GM18873 (cell line): Measurements from ENCODE around the gene AKT3.

ENCODE experiments used
- ATAC-seq: cut with Tn5 transposase; IDR thresholded peaks from one replicate; pipeline ENCODE4 v1.9.1; 2021; ENCODE audit warnings: mild to moderate bottlenecking, moderate library complexity, moderate number of reproducible peaks; ENCODE audit not compliant: unreplicated experiment, low FRiP score

The AKT3 gene

DNA sequence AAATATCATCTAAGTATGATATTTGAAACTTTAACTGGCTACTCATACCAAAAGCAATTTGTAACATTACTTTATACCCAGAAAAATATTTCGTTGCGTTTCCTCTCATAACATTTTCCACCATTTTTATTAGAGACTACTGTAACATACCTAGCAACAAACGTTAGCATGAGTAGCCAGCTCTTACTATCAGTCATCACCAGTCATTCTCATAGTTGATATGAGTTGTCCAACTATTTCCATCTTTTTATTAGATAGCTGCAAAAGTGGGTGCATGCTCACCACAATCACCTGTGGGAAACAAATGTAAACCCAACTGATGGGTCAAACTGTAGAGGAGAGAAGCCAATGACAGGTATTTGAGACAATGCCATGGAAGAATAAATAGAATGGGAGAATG is 114.6 kb downstream of the AKT3 start:
- no peak for ATAC-seq

DNA sequence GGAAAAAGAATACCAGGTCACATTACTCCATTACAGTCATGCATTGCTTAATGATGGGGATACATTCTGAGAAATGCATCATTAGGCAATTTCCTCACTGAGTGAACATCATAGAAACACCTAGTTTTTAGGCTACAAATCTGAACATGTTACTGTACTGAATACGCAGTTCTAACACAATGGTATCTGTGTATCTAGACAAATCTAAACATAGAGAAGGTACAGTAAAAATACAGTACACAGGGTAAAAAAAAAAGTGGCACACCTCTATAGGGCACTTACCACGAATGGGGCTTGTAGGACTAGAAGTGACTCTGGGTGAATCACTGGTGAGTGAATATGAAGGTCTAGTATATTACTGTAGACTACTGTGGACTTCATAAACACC is 115.7 kb downstream of the AKT3 start:
- ATAC-seq = no peak

DNA sequence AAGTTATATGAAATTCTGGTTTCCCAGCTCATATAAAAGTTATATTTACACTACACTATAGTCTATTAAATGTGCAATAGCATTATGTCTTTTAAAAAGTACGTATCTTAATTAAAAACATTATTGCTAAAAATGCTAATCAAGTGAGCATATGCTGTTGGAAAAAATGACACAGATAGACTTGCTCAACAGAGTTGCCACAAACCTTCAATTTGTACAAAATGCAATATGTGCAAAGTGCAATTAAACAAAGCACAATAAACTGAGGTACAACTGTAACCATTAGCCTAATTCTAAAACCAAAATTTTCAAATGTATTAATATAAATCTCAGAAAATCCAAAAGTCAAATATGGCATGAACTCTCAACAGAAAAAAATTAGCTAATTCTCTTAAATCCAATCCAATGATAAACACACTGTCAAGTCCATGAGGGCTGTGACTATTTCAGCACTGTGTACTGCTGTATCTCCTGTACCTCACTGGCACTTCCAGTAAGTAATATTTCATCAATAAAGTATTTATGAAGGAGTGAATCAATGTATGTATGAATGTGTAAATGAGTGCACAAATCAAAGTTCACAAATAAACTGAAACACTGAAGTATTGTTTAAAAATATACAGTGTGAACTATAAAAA is 116.3 kb downstream of the AKT3 start:
- ATAC-seq = no peak

DNA sequence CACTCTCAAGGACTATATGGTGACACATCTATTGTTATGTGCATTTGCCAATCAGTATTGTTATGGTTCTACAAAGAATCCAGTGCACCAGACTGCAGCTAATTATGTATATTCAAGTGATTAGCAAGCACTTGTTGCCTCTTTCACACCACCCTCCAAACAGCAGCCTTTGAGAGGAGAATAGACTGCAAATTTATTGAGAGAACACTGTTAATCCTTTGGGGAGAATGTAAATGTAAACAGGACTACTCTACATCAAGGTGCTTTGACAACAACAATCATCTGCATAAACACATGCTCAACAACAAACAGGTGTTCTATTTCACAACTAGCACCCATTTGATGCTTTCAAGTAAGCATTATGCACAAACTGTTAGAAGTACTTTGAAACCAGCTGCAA is 117.4 kb downstream of the AKT3 start:
- ATAC-seq = no peak

DNA sequence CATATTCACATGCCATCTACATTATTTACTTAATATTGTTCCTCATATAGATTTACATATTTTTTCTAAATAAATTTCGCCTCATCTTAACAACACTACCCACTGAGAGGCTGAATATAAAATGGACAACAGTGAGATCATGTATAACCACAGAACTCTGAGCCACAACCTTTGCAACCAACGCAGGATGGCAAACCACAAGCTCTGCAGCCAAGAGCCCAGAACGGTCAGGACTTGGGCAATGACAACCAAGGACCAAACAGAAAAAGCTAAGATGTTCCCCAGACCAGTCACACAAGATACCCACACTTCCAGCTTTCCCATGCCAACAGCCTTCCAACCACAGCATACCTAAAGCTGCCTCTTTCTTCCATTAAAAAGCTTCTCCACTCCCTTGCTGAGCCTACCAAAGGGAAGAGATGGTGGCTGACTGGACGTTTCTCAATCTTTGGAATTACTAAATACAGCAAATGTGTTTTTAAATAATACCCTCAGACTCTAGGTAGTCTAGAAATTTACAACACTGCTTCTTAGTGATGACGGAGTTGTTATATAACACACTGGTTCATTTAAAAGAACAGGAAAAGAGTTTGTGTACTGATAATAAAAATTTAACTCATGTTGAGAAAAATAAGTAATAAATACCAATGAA is 117.9 kb downstream of the AKT3 start:
- no peak for ATAC-seq

DNA sequence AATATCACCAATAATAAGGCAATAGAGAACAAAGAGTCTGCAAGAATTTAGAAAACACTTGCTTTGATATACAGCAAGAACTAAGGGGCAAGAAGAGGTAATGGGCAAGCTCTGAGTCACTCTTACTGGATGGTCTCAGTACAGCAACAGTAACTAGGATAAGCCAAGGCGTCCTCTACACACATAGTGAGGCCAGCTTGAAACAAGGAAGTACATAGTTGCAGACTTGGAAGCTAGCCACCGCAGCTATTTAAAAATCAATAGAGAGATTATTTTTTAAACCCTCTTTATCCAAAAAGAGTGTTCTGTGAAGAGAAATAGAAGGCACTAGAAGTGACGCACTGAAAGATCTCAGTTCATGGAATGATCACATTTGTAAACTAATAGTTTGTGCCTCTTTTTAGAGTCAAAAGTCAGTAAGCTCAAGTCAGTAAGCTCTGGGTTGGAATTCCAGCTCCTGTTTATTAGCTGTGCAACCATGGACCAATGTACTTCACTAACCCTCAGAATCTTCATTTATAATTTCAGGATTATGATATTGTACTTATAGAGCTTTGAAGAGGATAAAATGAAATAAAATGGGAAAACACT is 118.6 kb downstream of the AKT3 start:
- ATAC-seq = no peak

DNA sequence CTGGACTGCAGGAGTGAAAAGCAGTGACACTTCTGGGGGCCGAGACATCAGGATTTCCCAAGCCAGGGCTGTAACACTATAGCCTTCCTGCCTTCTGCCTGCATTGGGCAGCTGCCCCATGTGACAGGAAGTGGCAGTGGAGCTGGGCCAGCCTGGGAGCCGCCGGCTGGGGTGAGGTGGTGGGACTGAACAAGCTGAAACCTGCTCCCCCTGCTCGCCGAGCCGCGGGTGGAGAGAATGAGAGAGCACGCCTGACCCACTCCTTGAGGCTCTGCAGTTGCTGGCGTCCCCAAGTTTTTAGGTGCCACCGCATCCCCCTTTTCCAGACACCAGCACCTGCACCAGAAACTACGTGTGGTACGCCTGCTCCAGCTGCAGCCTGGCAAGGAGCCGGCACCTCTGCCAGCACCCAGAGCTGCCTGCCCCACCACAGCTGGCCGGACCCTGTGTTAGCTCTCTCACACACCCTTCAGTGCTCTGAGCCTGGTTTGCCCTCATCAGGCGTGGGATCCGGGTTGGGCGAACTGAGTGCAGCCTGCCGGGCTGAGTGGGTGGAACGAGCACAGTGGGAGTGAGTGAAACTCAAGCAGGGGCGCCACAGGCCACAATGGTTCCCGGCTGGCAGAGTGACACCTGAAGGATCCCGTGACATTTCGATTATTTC is 119.4 kb downstream of the AKT3 start:
- no peak for ATAC-seq

GRCh38 chr1:243729956-243730355 is 120.1 kb downstream of the AKT3 start:
- ATAC-seq = no peak

DNA sequence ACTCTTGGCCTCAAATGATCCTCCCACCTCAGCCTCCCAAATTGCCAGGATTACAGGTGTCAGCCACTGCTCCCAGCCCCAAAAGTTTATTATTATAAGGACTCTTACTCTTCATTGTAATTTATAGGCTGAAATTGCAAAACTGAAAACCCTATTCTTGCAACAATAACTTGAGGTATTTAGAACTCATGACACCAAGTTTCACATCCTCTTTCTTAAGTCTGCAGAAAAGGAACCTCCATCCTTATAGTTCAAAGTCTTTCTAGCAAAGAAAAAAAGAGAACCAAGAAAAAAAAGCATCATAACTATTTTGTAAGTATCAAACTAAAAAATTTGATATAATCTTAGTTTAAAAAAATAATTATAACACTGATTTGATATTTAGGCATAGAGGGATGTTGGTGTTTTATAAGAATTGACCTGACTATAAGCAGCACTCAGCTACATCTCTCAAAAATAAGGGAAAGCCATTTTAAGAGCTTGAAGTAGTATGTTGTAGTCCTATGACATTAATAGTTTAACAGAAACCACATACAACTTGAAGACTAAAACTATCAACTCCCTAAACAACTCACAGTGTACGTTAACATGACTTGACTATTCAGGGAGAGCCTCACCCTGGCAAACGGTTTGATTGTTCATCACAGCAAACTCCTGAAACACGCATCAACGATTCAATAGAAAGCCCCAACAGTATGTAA is 122.4 kb downstream of the AKT3 start:
- peak; percentile 72 for ATAC-seq

DNA sequence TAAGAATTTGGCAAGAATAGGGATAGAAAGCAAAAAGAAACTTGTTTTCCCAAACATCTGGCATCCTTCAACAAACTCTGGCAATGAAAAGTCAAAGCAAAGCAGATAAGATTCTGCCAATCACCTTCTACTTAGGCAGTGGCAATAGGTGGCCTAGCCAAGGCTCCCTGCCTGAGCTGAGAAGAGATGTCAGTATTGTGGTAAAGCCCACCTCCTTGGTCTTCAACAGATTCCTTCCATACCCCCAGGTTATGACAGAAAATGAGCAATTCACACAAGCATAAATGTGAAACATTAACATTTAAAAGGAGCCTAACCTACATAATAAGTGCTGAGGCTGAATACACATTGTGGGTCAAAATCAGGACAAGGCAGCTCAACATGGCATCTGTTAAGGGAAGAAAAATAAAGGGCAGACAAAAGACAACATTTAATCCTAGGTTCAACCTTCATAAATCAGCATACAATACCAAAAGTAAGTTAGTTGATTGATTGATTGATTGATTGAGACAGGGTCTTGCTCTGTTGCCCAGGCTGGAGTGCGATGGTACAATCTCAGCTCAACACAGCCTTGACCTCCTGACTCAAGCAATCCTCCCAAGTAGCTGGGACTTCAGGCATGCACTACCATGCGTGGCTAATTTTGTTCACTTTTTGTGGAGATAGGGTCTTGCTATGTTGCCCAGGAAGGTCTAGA is 123.1 kb downstream of the AKT3 start:
- peak; percentile 3 for ATAC-seq

DNA sequence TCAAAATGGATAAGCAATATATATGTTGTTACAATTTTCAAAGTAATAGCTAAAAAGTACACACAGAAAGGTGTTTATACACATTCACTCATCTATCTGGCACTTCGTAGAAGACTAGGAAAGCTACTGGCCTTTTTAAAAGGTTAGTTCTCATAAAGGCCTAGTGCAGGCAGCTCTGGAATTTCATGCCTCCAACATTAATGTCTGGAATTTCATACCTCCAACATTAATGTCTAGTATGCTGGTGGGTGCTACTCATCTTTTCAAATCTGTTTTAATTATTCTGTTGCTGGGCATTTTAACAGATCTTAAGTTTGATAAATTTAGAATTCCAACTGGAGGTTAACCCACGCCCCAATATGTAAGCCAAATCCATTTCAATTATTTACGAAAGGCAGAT is 124.2 kb downstream of the AKT3 start:
- no peak for ATAC-seq

- no peak for ATAC-seq
These were observed 125.0 kb downstream of the AKT3 start for GRCh38 chr1:243725075-243725474.

GRCh38 chr1:243723458-243724043 is 126.5 kb downstream of the AKT3 start:
- ATAC-seq = no peak

GRCh38 chr1:243723050-243723449 is 127.0 kb downstream of the AKT3 start:
- ATAC-seq = no peak

DNA sequence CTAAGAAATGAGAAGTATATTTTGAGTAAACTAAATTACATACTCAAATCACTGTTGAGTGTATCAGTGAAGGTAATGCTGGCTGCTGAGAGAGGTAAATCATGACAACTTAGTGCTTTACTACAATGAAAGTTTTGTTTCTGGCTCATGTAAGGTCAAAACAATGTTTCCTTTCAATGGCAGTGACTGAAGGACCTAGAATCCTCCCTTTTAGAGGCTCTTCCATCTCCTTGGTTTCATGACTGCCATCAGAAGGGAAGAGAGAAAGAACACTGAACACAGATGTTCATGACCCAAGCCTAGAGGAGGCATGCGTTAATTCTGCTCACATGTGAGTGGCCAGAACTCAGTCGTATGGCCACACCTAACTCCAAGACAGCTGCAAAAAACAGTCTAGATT is 130.6 kb downstream of the AKT3 start:
- ATAC-seq = no peak

- no peak for ATAC-seq
These were observed 131.2 kb downstream of the AKT3 start for GRCh38 chr1:243718893-243719292.

GRCh38 chr1:243718022-243718421 is 132.0 kb downstream of the AKT3 start:
- ATAC-seq = no peak

GRCh38 chr1:243716906-243717305 is 133.1 kb downstream of the AKT3 start:
- ATAC-seq = no peak

GRCh38 chr1:243715285-243715684 is 134.8 kb downstream of the AKT3 start:
- no peak for ATAC-seq
